Pulmonary artery endothelial cell (primary cell): ENCODE measurements around the gene OR52E8. TPM values are rescaled to one million over a fixed set of nuclear protein-coding genes. Genes with fewer than 3 reads are reported as not detected.

Source experiments
- DNase-seq: peaks from one replicate; pipeline ENCODE4 v3.0.0-alpha.2; 2011; ENCODE audit warnings: low read depth, low spot score
- total RNA-seq: library from RNA; depleted of rRNA; stranded (reverse); fragments of >200 nt; gene quantifications from 2 replicates; pipeline ENCODE4 v1.2.3, GENCODE V29; 2014

Gene OR52E8
- total RNA-seq = not detected in 2 replicates

DNA sequence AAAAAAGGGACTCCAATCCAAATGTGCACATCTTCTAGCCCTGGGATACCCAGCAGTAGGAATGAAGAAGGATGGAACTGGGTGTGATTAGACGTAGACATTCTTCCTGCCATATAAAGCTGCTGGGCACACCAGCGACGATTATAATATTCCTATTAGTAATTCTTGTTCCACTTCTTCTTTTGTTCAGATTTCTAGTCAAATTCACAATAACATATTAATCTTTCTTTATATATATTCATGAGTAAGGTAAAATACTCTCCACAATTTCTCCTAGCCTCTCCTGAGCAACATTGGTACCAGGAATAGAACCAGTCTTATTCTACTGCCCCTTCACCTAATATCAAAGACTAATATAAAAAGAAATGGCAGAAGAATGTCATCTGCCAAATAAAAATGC lies at the start of gene OR52E8:
TSS of gene OR52E8 (minus strand) at position 101 of the 400 bp plus-strand sequence. CDS start at position 101, 0 bp downstream.
- DNase-seq = no peak

DNA sequence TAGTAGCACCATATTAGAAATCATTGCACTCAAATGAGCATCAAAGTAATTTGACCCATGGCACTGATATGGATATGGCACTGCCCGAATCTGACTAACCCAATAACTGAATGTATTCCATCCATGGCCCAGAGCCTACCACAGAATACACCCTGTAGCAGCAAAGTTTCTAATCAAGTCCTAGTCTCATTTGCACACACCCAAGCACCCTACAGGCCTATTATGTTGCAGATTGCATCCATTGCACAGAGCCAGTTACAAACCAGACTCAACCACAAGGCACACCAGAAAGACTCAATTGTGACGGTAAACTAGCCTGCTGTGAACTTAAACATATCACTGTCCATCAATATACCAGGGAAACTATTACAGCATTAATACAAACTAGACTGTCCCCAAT lies 42.0 kb upstream of the OR52E8 start:
- DNase-seq = no peak

DNA sequence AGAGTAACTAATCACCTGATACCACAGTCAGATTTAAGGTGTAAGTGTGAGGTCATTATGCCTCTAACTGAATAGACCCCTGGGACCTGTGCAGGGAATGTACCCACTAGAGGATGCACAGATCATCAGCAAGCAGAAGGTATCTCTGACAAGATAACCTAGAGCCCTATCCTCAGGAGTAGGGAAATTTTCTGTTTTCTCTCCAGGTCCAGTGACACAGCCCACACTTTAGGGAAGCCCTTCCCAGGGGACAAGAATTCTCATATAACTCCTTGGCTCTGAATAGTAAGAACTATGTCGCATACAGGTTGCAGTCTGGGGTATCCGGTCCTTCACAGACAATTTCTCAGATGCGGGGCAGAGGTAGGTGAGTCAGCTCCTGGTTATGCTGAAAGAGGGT lies 35.4 kb upstream of the OR52E8 start, which contains the start of gene OR52E5:
TSS of gene OR52E5 (plus strand) at position 301 of the 400 bp plus-strand sequence. CDS start 7,569 bp downstream, outside the sequence.
- no peak for DNase-seq

DNA sequence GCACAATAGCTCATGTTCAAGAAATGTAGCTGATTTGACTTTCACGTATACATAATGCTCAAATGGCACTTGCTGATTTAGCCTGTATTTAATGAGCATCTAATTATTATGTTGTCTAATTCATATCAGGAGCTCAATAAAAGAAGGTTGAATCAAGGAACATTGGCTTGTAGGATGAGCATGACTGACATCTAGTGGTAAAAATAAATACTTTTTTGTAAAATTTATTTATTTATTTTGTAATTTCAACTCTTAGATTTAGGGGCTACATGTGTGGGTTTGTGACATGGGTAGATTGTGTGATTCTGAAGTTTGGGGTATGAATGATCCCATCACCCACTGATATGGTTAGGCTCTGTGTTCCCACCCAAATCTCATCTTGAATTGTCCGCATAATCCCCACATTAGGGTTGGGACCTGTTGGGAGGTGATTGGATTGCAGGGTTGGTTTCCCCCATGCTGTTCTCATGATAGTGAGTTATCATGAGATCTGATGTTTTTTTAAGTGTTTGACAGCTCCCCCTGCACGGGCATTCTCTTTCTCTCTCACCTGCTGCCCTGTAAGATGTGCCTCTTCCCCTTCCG lies 33.8 kb upstream of the OR52E8 start:
- DNase-seq = no peak

DNA sequence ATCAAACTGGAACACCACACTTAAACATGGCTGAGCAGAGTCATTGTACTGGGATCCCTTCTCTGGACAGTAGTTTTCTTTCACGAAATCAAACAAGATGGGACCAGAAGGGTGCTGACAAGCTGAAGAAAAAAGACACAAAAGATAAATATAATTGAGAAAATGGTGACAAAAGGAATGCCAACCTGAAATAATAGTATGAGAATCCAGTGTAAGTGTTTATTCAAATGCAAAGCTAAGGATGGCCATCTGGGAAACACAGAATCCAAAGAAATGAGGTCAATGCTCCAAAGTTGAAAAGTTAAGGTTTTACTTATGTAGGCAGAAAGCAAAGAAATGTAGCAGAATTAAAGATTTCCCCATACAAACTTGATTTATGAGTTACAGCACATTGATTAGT lies 30.2 kb upstream of the OR52E8 start:
- DNase-seq = no peak

DNA sequence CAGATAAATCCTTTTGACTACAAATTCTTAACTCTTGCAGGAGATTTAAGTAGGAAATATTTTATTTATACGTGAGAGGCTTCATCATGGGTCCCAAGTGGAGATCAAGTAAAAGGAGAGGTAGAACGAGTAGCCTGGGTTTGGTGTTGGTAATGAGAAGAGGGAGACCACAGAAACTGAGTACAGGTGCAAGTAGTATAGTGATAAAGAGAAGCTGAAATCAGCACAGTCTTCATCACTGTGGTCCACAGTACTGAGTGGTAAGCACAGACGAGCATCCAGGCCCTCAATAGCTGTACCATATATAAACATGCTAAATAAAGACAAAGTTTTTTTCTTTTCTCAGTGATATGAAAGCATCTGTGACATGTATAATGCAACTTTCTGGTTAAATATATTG lies 29.7 kb upstream of the OR52E8 start:
- DNase-seq = no peak

DNA sequence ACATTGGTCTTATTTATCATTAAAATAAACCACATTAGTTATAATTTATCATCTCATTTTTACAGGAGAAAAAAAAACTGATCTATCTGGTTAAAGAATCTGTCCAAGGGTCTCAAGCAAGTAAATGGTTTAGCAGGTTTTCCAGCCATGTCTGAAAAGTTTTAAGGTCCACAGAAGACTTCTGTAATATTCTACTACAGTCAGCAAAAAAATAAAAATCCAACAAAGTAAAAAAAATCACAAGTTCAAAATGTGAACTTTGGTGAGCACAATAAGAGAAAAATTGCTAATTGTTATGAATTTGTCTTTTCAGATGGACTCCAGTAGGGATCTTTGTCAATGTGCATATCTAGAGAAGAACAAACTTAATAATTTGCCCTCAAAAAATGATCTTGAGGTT lies 24.3 kb upstream of the OR52E8 start:
- DNase-seq = no peak

DNA sequence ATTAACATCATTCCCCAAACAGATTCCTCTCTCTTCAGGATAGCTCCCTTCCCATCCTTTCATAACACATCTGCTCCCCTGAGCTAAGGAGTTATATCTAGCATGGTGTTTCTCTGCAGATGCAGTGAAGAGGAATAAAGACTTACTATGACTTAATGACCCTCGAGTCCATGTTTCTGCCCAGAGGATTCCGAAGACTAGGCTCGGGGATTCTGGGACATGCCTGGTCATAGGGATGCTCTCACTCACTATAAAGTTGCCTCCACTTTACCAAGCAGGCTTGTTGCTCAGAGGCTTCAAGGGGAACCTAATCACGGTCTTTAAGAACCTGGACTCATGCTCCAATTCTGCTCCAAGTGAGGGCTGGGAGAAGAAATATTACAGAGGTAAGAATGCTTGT lies 22.8 kb upstream of the OR52E8 start, which contains the start of gene OR52E4:
TSS of gene OR52E4 (plus strand) at position 301 of the 400 bp plus-strand sequence. CDS start 3,664 bp downstream, outside the sequence.
- no peak for DNase-seq

DNA sequence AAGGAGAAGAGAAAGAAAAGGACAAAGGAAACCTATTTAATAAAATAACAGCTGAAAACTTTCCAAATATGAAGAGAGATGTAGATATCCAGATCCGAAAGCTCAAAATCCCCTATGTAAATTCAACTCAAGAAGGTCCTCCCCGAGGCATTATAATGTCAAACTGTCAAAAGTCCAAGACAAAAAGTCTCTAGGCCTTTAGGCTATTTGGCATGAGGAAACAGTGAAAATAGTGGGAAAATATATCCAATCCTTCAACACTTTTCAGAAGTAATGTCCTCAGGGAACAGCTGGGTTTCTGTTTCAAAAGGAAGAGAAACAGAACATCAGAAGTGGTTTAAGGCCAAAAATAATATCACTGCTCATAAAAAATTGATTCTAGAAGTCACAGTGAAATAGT lies 21.1 kb upstream of the OR52E8 start:
- DNase-seq = no peak

DNA sequence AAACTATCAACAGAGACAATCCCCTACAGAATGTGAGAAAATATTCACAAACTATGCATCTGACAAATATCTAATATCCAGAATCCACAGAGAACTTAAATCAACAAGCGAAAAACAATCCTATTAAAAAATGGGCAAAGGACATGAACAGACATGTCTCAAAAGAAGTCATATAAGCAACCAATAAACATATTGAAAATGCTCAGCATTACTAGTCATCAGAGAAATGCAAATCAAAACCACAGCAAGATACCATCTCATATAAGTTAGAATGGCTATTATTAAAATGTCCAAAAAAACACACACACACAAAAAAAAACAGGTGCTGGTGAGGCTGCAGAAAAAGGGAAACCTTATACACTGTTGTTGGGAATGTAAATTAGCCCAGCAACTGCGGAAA lies 8.3 kb upstream of the OR52E8 start:
- no peak for DNase-seq

DNA sequence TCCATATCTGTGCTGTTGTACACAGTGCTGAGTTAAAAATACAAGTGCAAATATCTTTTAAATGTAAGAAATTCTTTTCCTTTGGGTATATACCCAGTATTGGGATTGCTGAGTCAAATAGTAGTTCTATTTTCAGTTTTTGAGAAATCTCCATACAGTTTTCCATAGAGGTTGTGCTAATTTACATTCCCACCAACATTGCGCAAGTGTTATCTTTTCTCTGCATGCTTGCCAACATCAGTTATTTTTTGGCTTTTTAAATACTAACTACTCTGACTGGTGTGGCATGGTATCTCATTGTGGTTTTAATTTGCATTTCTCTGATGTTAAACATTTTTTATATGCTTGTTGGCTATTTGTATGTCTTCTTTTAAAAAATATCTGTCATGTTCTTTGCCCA lies 6.5 kb downstream of the OR52E8 start:
- DNase-seq = no peak

DNA sequence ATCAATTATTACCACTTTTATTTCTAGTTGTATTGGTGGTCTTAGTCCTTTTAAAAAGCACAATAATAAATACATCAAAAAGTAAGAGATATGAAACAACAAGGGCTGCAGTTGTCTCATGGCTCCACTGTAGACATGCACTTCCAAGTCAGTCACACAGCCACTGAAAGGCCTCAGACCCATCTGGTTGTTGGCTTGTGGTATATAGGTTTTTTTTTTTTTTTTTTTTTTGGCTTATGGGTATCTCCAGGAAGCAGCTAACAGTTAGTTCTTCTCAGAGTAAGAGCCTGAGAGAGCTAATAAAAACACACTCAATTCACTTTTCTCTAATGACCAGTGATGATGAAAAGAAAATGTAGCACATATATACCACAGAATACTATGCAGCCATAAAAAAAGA lies 9.8 kb downstream of the OR52E8 start:
- DNase-seq = no peak

DNA sequence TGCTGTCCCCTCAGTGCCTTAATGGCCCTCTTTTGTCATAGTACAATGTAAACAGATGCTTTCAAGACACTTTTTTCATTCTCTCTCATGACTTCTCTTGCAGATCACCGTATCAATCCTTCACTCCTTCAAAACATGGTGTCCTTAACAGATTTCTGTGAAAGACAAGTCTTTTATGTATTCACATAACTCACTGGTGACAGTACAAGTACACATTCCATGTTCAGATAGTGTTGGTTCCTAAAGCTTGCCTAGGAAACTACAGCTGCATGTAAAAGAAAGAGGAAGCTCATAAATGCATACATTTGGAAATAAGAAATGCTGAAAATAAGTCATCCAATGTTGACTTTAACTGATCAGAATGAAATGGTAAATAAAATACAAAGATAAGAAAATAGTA lies 10.8 kb downstream of the OR52E8 start:
- DNase-seq = no peak

DNA sequence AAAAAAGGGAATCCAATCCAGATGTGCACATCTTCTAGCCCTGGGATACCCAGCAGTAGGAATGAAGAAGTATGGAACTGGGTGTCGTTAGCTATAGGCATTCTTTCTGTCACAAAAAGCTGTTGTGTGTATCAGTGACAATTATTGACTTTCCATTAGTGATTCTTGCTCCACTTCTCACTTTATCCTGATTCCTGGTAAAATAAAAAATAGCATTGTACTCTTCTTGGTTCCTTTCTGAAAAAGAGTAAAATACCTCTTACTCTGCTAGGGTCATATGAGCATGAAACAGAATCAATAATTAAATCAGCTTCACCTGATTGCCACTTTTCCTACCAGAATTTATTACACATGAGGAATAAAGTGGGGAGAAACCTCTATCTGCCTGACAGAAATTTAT lies 15.7 kb downstream of the OR52E8 start, which contains the start of gene OR52E6:
TSS of gene OR52E6 (minus strand) at position 101 of the 400 bp plus-strand sequence. CDS start at position 101, 0 bp downstream.
- DNase-seq = no peak

DNA sequence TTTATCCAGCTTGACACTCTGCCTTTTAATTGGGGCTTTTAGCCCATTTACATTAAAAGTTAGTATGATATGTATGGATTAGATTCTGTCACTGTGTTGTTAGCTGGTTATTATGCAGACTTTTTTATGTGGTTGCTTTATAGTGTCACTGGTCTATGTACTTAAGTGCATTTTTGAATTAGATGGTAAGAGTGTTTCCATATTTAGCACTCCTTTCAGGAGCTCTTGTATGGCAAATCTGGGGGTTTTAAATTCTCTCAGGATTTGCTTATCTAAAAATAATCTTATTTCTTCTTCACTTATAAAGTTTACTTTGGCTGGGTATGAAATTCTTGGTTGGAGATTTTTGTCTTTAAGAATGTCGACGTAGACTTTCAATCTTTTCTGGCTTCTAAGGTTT lies 19.8 kb downstream of the OR52E8 start:
- no peak for DNase-seq

DNA sequence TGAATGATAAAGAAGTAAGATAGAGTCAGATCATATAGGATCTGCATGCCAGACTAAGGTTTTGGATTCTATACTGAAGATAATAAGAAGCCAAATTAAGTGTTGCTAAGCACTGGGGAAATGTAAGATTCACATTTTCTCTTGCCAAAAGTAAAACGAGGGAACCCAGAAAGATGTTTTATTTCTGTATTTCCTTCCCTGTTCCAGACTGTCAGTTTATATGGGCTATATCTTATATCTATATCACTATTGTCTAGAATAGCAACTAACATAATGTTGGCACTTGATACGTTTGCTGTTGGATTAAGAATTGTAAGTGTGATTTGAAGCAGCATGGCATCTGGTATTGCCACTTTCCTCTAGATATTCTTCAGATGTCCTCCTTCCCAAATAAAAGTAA lies 24.0 kb downstream of the OR52E8 start:
- DNase-seq = no peak

DNA sequence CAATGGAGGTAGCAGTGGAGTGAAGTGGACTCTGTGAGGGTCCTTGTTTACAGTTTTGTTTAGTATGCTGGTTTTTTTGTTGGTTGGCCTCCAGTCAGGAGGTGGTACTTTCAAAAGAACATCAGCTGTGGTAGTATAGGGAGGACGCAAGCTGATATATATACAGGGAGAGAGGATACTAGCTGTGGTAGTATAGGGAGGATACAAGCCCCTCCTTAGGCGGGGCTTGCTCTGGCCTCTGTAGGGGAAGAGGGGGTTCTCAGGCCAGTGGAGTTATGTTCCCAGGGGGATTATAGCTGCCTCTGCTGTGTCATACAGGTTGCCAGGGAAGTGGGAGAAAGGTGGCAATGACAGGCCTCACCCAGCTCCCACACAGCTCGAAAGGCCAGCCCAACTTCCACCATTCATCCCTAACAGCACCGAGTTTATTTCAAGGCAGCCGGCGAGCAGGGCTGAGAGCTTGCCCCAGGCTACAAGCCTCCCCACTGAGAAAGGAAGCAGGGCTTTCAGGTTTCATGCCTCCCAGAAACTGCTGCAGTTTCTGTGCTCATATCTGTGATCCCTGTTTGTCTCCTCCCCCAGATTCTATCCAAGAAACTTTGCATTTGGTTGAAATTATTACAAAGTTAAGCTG lies 26.2 kb downstream of the OR52E8 start:
- DNase-seq = no peak

DNA sequence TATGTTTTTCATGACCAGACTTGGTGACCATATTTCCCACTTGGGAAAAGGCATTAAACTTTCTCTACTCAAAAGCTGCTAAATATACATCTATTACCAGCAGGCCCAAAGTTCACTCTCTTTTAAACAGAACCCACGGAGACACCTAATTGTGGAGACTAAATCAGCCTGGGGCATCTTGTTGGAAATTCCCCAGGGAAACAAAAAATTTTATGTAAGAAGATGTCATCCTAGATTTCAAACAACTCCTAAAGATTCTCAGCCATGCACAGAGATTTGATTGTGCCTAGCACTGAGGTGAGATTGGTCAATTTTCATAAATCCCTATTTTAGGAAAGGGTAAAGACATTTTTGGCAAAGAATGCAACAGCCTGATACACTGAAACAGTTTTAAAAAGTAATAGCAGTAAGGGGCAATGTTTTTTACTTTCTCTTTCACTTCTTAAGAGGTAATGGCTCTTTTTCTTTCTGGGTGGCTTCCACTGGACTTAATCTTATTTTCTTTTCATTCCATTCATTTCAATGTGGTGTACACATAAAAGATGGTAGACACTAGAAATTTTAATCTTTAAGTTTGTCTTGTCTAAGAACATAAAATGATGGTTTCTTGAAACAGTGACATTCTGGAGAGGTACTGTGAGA lies 39.1 kb downstream of the OR52E8 start:
- DNase-seq = no peak

DNA sequence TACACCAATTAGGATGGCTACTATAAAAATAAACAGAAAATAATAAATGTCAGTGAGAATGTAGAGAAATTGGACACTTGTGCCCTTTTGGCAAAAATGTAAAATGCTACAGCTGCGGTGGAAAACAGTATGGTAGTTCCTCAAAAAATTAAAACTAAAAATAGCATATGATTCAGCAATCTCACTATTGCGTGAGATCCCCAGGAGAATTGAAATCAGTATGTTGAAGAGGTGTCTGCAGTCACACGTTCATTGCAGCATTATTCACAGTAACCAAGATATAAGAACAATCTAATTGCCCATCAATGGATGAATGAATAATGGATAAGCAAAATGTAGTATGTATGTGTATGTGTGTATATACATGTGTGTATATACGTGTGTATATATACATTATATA lies 42.0 kb downstream of the OR52E8 start:
- no peak for DNase-seq

DNA sequence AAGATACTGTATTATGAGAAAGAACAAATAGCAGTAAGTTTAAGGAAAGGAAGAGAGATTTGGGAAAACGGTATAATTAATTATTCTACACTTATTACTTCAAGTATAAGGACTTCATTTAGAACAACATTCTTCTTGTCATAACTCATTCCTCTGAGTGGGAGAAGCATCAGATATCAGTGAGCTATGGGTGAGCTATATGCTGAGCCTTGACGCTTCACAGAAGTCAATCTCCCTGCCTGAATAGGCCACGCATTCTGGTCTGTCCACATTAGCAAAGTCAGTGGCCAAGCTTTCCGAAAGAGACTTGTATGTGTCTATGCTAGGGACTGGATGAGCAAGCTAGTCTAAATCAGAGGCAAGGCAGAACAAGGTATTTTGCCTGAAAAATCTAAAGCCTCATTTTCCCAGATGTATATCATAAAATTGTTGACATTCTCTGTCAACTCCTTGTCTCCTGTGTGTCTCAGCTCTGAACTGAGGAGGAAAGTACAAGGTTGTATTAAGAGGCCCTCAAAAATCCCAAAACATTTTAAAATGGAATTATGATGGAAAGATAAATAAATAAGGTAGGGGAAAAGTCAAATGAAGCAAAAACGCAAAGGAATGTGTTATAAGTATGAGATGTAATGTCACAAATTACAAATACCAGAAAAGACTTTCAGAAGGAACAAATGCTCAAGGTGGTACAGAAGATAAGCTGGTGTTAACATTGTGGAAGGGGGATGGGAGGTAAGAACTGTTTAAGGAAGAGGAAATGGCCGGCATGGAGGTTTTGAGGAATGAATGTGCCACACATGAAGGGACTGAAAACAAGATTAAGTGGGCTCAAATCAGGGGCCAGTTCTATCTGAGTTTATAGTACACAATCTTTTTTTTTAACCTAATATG lies 47.3 kb downstream of the OR52E8 start:
- no peak for DNase-seq

DNA sequence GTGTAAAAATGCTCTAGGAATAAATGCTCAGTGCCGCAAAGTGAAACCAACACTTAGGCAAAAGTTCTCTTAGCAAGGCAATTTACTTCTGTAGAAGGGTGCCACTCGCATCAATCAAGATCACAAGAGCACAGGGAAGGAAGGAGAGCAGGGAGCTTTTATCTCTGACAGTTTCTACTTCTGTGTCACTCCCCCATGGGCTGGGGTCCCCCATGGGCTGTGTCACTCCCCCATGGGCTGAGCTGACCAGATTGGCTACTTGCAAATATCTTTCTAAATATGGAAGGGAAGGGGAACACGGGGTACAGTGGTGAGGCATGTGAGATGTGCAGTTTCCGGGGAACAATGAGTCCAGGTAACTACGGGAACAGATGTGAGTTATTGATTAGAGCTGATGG lies 48.4 kb downstream of the OR52E8 start:
- DNase-seq = no peak
